ENCODE data around the gene C1QTNF4.
"Not testable (repeated sequence)": the region's sequence is repeated elsewhere in the genome, so short reads cannot be mapped to it uniquely, and the experiment has no call there.

The C1QTNF4 gene

DNA sequence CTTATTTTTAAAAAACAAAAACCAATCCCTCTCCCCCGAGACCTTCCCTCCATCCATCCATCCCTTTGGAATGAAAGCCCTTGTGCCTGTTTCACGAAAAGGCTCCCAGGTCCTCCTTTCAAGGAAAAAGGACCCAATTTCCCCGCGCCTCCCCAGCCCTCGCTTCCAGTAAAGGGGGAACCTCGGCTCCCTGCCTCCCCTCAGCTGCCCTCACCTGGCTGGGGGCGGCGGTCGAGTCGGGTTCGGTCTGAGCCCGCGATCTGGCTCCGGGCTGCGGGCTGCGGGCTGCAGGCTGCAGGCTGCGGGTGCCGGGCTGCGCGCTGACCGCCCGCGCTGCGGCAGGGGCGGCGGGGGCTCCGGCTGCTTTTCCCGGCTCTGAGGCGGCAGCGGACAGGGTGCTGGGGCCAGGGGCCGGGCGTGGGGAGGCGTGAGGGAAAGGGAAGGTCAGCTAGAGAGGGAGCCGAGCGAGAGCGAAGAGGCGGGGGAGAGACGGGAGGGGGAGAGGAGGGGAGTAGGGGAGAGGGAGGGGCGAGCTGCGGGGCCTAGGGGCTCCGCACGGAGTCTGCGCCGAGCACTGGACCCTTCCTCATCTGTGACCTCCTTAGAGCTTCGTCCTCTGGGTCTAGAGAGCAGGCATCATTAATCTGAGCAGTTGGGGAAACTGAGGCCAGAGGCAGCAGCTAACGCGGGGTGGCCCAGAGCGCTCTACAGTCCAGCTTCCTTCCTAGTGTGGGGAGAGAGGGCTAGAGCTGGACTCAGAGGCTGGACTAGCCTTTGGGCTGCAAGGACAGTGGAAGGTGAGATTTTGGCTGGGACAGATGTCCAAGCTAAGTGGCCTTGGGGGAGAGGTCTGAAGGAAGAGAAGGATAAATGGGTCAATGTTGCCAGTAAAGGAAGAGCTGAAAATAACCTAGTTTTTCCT lies at the start of gene C1QTNF4:
Gene C1QTNF4, minus strand, starts transcription at position 478 of the 922 bp plus-strand sequence. CDS start 3,601 bp downstream, outside the sequence.
- DNase-seq, result no peak

DNA sequence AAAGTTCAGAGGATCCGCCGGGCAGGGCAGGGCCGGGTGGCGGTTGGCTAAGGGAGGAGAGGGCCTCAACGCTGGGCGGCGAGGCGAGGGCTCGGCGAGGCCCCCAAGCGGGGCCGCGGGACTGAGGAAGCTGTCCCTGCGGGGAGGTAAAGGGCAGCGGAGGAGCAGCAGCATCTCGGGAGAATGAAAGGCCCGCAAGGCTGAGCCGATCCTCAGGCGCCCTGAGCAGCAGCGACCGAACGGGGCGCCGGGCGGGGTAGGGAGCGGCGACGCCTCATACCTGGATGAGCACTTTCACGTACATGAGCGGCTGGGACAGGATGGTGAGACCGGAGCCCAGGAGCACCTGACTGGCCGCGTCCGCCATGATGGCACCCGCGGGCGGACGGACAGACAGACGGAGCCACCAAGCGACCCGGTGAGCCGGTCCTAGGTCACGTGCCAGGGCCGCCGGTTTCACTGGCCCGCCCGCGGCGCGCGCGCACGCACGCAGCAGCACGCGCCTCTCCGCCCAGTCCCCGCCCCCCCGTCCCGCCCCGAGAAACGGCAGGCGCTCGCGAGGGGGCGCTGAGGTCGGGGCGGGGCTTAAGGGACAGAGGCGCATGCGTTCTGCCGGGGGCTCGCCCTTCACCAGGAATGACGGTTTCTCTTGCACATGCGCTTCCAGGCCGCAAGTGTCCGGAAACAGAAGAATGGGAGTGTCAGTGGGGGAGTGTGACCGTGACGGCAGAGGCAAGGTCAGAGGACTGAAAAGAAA lies 48.1 kb upstream of the C1QTNF4 start, which contains the start of gene MTCH2:
Gene MTCH2, minus strand, starts transcription at position 461 of the 757 bp plus-strand sequence. Its CDS starts 94 bp downstream, at position 367.
- DNase-seq, result peak; percentile 98

DNA sequence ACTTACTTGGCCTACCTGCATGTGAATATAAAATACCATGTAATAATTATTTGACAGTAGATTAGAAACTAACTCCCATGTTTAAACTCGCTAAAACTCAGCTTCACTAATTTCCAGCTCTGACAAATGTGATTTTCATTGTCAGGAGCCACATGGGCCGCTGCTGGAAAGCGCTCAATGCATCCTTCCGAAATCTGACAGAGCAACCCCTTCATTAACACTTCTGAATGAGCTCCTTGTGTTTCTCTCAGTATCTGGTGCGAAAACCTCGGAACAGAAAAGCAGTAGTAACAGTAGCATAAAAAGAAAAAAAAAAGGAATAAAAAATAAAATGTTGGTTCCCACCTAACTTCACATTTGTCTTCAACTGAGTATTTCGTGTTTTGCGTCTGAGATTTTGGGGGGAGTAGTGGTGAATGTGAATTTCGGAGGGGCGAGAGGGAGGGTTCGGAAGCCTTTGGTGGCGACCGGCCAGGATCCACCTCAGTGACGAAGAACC lies 47.4 kb upstream of the C1QTNF4 start:
- DNase-seq, result no peak

GRCh38 chr11:47640506-47640905 lies 46.3 kb upstream of the C1QTNF4 start:
- not testable (repeated sequence) for DNase-seq

DNA sequence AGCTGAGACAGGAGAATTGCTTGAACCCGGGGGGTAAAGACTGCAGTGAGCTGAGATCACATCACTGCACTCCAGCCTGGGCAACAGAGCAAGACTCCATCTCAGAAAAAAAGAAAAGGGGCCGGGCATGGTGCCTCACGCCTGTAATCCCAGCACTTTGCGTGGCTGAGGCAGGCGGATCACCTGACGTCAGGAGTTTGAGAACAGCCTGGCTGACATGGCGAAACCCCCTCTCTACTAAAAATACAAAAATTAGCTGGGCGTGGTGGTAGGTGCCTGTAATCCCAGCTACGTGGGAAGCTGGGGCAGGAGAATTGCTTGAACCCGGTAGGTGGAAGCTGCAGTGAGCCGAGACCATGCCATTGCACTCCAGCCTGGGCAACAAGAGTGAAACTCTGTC lies 42.1 kb upstream of the C1QTNF4 start:
- not testable (repeated sequence) for DNase-seq

GRCh38 chr11:47631473-47631872 lies 37.3 kb upstream of the C1QTNF4 start:
- DNase-seq, result no peak

DNA sequence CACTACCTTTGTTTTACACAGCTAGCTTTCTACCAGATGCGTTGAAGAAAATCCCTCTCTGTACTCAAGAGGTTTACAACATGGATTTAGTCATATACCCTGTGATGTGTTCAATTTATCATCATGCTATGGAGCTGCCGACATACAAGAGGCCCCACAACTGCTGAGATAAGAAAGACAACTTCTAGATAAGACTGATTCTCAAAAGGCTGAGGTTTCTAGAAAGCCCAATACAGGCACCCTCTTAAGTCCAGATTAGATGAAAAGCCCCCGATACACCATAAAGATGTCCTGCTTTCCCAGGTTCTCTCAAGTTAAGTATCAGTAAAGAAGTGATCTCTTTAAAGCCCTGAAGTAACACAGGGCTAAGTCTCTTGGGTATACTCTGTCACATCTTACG lies 33.8 kb upstream of the C1QTNF4 start:
- no peak for DNase-seq

DNA sequence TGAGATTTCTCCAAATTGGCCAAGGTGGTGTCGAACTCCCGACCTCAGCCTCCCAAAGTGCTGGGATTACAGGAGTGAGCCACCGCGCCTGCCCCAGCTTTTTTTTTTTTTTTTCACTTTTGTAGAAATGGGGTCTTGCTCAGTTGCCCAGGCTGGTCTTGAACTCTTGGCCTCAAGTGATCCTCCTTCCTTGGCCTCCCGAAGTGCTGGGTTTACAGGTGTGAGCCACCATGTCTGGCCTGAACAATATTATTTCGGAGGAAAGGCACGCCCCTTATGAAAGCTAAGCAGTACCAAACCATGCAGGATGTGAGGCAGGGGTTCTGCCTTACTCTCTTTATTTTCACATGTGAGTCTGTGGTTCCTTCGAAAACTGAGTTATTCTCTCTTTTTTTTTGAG lies 32.0 kb upstream of the C1QTNF4 start:
- no peak for DNase-seq

DNA sequence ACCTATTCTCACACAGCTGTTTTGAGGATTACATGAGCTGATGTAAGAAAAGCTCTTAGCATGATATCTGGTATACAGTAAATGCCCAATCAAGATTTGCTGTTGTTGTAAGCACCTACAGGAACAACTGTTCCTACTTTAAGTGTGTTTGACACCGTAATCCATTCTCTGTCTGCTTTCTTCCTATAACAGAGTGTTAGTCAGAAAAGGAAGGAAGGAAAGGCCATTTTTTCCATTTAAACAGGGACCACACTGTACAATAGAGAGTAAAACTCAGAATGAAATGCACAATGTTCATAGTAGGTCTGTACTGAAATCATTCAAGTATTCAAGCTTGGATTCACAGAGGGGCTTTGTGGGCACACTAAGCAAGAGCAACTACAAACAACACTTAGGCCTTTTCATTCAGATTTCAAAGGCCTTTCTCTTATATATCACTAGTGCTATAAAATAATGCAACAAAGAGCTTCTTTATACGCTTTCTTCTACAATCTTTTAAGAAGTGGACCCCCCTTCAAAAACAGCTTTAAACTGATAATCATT lies 26.7 kb upstream of the C1QTNF4 start:
- DNase-seq, result no peak

DNA sequence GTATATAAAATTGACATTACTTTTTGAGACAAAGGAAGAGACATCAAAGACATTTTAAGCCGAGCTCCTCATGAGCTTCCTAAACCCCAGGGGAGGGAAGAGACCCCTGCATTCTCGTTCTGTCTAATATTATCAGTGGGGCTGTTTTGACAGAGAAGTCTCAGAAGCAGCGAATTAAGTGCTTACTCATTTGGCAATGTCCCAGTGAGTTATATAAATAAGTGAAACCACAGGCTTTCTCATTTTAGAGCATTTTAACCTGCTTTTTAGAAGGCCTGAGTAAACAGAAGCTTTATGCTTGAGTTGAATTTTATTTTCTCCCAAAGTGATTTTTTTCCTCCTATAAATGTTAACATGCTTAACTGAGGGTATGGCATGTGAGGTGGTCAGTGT lies 23.2 kb upstream of the C1QTNF4 start:
- no peak for DNase-seq

DNA sequence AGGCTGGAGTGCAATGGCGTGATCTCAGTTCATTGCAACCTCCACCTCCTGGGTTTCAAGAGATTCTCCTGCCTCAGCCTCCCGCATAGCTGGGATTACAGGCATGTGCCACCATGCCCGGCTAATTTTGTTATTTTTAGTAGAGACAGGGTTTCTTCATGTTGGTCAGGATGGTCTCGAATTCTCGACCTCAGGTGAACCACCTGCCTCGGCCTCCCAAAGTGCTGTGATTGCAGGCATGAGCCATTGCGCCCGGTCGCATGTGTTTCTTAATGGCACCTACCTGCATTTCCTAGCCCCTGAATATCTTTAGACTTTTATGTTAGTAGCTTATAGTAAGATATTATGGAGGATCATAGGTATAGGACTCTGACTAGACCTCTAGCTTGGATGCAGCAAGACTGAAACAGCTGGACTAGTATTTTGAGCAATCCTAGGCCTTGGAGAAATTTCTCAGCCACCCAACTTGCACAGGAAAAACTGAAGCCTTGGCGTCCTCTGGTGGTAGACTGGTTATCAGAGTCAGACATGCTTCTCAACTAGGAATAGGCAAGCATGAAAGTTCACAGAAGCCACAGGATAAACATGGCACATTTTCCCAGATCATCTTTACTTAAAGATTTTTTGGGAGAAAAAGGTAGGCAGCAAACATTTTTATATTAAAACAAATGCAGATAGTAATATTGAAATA lies 22.7 kb upstream of the C1QTNF4 start:
- DNase-seq, result no peak

DNA sequence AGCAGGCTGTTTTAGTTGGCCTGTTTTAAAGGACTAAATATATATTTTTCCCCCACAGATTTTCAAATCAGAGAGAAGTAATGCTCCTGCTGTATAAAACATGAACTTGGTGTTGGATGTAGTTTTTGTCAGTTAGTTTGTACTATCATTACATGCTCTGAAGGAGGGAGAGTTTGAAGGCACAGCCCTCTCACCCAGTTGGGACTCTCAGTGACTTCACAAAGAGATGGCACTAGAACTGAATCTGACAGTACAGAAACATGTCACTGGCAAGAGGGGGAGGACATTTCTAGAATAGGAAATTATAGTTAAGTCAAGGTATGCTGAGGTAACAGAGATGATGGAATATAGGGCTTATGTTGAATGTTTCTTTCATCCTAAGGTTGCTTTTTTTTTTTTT lies 21.0 kb upstream of the C1QTNF4 start:
- no peak for DNase-seq

GRCh38 chr11:47611348-47611794 lies 17.2 kb upstream of the C1QTNF4 start:
- no peak for DNase-seq

DNA sequence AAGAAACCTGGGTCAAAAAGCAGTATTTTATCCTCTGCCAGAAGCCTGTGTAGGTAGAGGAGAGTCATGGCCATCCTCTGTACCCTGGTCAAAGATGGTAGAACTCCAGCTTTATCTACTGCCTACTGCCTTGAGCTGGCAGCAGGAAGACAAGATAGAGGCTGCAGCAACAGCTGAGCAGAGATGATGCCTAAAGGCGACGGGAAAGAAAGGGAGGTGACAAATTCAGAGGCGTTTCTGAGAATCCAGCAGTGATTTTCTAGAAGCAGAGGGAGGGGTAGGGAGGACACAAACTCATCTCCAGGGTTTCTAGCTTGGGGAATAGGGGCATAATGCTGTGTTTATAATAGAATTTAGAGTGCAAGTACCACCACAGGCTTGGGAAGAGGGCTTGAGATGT lies 15.5 kb upstream of the C1QTNF4 start:
- DNase-seq, result no peak

- DNase-seq, result no peak
Observed at GRCh38 chr11:47607380-47607779, 13.2 kb upstream of the C1QTNF4 start.

GRCh38 chr11:47606731-47607130 lies 12.5 kb upstream of the C1QTNF4 start:
- DNase-seq, result no peak

DNA sequence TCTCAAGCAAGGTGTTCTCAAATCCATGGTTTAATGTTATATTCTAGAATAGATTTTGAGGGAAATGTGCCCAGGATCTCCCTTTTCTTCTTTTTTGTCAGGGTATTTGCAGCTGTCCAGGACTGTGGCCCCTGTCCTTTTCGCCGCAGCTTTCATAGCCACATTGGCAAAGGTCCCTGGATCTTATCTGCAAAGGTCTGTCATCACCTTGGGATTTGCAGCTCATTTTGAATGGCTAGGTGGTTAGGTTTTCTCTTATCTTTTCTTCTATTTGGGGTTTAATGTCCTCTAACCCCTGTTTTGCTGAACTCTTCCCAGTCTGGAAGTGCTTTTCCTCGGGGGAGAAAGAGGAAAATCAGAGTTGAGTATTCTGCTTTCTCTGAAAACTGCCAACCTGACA lies 11.7 kb upstream of the C1QTNF4 start:
- DNase-seq, result no peak

- DNase-seq, result no peak
Observed at GRCh38 chr11:47603295-47603694, 9.1 kb upstream of the C1QTNF4 start.

GRCh38 chr11:47599902-47600301 lies 5.7 kb upstream of the C1QTNF4 start:
- DNase-seq, result no peak

DNA sequence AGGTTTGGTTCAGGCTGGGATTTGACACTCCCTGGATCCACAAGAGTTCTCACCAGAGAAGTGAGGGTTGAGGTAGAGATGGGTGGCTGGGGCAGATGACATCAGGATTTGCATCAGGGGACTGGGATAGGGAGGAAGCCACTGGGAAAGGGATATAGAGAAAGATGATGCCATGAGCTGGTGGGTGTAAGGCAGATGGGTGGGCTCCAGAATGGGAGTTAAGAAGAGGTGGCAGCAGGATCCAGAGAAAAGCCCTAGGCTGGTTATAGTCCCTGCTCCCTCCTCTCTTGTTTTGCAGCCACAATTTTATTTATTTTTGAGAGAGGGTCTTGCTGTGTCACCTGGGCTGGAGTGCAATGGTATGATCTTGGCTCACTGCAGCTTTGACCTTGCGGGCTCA lies 1.8 kb upstream of the C1QTNF4 start:
- DNase-seq, result no peak

GRCh38 chr11:47595029-47595428 lies 818 bp upstream of the C1QTNF4 start:
- no peak for DNase-seq

GRCh38 chr11:47593492-47593933 lies 698 bp downstream of the C1QTNF4 start:
- DNase-seq, result no peak

DNA sequence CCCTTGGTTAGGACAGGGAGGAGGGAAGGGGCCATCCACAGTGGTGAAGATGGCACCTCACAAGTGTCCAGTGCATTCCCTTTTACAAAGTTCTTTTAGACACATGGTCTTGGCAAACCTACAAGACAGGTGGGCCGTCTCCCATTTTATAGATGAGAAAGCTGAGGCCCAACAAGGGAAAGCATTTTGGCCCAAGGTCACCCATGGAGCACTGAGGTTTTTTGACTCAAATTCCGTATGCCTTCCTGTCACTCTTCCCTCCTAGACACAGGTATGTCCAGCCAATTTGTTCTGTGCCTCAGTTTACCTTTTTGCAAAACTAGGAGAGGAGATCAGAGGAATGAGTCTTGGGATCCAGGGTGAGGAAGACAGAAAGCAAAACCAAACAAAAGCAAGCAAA lies 1.2 kb downstream of the C1QTNF4 start:
- DNase-seq, result no peak
